Stimulated activated CD8-positive, alpha-beta memory T cell treated with anti-CD3 and anti-CD28 coated beads, Interleukin-2, amount 100 ng/mL, for 48 hours (primary cell): ENCODE results near the gene SF3A1.

Experiments
- DNase-seq, 2 donors: peaks; one replicate each; pipeline ENCODE4 v3.0.0-alpha.2; 2020; ENCODE audit warnings: low read depth in 2 of 2

The SF3A1 gene

GRCh38 chr22:30386960-30387827 is 30.5 kb upstream of the SF3A1 start, which contains the start of gene RNF215:
Gene RNF215 (minus strand): TSS chr22:30387411. CDS start chr22:30387313, 98 bp downstream.
- peak; percentile 70 to 82 for DNase-seq

- DNase-seq = no peak
Measured at GRCh38 chr22:30386608-30386959, 29.9 kb upstream of the SF3A1 start.

- DNase-seq = no peak
Measured at GRCh38 chr22:30385942-30386341, 29.2 kb upstream of the SF3A1 start.

- DNase-seq = no peak
Measured at GRCh38 chr22:30383061-30383460, 26.4 kb upstream of the SF3A1 start.

GRCh38 chr22:30382340-30382739 is 25.6 kb upstream of the SF3A1 start:
- no peak for DNase-seq

- peak in 1 of 2 donors; percentile 42 for DNase-seq
Measured at GRCh38 chr22:30381264-30381663, 24.6 kb upstream of the SF3A1 start.

- DNase-seq = no peak
Measured at GRCh38 chr22:30380011-30380410, 23.3 kb upstream of the SF3A1 start.

GRCh38 chr22:30375312-30375849 is 18.7 kb upstream of the SF3A1 start:
- no peak for DNase-seq

- no peak for DNase-seq
Measured at GRCh38 chr22:30373331-30374325, 16.9 kb upstream of the SF3A1 start.

GRCh38 chr22:30372915-30373314 is 16.2 kb upstream of the SF3A1 start:
- DNase-seq = no peak

GRCh38 chr22:30371981-30372380 is 15.3 kb upstream of the SF3A1 start:
- no peak for DNase-seq

- no peak for DNase-seq
Measured at GRCh38 chr22:30371321-30371720, 14.6 kb upstream of the SF3A1 start.

GRCh38 chr22:30370641-30371230 is 14.0 kb upstream of the SF3A1 start:
- no peak for DNase-seq

GRCh38 chr22:30368420-30368819 is 11.7 kb upstream of the SF3A1 start:
- no peak for DNase-seq

- DNase-seq = no peak
Measured at GRCh38 chr22:30365891-30366290, 9.2 kb upstream of the SF3A1 start.

GRCh38 chr22:30362651-30363281 is 6.1 kb upstream of the SF3A1 start:
- no peak for DNase-seq

- DNase-seq = no peak
Measured at GRCh38 chr22:30361916-30362650, 5.4 kb upstream of the SF3A1 start.

GRCh38 chr22:30358541-30358940 is 1.8 kb upstream of the SF3A1 start:
- DNase-seq = no peak

GRCh38 chr22:30357650-30358215 is 1.0 kb upstream of the SF3A1 start:
- no peak for DNase-seq

- no peak for DNase-seq
Measured at GRCh38 chr22:30357236-30357570, 509 bp upstream of the SF3A1 start.
